HG02840 (cell line): Measurements from ENCODE around the gene IFITM2.
"Not testable (repeated sequence)": the region's sequence is repeated elsewhere in the genome, so short reads cannot be mapped to it uniquely, and the experiment has no call there.

Source experiments
- ATAC-seq: cut with Tn5 transposase; IDR thresholded peaks from one replicate; pipeline ENCODE4 v1.9.1; 2021; ENCODE audit warnings: mild to moderate bottlenecking, moderate library complexity, moderate number of reproducible peaks; ENCODE audit not compliant: unreplicated experiment, low FRiP score

IFITM2 gene

DNA sequence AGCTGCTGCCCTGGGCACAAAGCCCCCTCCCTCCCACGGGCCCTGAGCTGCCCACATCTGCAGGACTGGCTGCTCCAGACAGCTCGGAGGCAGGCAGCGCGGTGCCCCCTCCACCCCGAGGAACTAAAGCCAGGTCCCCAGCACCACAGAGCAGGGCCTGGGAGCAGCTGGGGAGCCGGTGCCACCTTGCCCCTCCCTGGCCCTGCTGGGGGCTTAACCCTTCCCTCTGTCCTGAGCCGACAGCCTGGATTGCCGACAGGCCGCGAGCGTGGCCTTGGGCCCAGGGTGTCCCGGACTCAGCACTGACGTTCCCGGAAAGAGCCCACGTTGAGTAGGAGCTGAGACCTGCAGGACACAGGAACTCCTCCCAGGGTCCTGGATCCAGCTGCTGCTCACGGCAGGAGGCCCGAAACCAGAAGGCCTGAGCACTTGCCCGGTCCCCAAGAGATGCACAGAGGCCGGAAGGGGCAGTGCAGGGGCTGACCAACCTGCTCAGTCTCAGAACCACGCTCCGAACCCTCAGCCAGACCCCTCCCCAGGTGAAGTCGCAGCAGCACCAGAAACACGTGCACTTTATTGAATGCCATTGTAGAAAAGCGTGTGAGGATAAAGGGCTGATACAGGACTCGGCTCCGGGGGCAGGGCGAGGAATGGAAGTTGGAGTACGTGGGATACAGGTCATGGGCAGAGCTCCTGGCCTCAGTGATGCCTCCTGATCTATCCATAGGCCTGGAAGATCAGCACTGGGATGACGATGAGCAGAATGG lies 11.7 kb downstream of the IFITM2 start:
- not testable (repeated sequence) for ATAC-seq

DNA sequence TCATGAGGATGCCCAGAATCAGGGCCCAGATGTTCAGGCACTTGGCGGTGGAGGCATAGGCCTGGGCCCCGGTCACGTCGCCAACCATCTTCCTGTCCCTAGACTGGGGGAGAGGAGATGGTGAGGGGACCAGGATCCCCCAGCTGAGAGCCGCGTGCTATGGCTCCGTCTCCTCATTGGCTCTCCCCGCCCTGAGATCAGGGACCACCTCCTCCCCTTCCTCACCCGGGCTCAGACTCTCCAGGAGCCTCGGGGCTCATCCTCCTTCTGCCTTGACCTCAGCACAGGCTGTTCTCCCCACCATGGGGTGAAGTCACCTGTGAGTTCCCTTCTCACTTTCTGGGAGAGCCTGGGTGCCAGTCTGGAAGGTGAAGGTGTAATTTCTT lies 12.3 kb downstream of the IFITM2 start:
- ATAC-seq: not testable (repeated sequence)

DNA sequence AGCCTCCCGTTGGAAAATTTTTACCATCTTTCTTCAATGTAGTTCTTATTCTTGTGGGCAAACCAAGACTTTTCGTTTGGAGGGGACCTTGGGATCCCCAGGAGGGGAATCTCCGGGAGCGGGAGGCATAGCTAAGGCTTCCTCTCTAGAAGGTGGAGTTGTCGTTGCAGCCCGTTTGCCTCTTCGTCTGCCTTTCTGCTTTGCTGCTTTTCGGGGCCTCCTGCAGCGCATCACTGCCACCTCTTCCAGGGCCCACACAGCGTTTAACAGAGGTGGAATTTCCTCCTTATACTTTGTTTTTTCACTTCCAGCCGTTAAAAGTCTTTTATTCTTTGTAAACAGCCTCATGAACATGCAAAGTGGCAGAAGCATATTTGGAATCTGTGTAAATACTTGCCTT lies 16.5 kb downstream of the IFITM2 start:
- no peak for ATAC-seq

DNA sequence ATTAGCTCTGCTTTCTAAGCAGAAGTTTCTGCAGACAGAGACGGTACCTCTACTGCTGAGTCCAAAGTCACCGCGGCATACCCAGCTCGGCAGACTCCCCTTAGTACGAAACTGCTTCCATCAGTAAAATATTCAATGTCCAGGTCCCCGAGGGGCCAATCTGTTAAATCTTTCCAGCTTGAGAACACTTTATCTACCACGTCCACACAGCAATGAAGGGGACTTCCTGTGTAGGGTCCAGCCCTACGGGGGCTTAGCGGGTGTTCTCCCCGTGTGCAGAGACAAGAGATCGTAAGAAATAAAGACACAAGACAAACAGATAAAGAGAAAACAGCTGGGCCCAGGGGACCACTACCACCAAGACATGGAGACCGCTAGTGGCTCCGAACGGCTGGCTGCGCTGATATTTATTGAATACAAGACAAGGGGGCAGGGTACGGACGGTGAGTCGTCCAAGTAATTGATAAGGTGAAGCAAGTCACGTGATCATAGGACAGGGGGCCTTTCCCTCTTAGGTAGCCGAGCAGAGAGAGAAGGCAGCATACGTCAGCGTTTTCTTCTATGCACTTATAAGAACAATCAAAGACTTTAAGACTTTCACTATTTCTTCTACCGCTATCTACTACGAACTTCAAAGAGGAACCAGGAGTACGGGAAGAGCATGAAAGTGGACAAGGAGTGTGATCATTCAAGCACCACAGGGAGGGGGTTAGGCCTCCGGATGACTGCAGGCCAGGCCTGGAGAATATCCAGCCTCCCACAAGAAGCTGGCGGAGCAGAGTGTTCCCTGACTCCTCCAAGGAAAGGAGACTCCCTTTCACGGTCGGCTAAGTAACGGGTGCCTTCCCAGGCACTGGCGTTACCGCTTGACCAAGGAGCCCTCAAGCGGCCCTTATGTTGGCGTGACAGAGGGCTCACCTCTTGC lies 17.2 kb downstream of the IFITM2 start:
- not testable (repeated sequence) for ATAC-seq

DNA sequence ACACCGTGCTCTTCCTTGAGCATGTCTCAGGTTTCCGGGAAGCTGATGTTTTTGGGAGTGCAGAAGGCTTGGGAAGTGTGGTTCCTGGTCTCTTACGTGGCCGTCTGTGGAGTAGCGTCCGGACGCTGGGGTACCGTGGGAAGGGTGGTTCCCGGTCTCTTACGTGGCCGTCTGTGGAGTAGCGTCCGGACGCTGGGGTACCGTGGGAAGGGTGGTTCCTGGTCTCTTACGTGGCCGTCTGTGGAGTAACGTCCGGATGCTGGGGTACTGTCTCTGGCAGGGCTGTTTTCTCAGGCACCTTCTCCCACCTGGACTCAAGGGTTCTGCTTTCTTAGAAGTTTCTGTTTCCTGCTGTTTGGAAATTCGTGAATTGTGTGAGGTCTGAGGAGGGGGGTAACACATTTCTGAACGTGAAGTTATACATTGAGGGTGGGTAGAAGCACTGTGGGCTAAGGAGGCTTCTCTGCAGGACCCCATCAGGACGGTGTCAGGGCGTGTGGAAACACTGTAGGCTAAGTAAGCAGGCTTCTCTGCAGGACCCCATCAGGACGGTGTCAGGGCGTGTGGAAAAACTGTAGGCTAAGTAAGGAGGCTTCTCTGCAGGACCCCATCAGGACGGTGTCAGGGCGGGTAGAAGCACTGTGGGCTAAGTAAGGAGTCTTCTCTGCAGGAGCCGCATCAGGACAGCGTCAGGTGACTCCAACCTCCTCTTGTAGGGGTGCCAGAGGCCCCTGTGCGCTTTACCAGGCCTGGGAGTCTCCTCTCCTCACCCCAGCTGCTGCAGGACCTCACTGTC lies 18.4 kb downstream of the IFITM2 start:
- ATAC-seq: no peak

DNA sequence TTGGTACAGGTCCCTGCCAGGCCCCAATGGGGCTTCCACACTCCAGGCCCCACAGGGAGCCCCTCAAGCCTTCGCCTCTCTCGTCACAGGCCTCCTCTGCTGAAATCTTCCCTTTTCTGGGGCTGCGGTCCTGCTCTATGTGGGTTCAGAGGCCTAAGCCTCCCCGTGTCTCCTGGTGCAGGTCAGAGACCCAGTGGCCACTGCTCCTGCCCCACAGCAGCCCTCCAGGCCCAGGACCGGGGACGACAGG lies 18.9 kb downstream of the IFITM2 start:
- ATAC-seq: no peak

DNA sequence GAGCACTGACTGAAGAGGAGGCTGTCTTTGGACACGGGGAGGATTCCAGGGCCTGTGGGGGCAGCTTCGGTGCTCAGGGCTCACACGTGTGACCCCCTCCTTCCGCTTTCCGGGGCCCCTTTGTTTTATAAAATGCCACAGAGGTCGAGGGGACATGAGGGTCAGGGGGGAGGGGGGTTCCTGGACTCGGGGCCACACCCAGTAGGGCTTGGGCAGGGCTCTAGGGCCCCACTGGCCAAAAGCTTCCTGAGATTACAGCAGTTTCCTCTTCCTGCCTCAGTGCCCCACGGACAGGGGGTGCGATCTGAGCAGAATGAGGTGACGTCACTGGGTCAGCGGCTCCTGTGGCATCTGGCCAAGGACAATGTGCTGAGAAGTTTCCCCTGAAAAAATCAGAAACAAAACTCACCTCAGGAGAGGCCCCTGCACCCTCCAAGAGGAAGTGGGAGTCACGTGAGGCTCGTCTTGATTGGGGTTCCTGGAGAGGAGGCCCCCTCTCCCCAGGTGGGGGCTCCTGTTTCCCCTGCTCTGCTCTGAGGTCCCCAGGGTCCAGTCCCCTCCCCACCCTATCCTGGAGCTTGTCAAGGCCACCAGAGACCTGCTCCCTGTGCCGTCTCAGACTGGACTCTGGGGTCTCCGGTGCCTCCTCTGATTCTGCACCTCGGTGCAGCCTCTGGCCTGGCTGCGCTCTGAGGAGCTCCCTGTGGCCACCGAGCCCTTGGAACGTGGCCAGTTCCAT lies 19.4 kb downstream of the IFITM2 start:
- peak; percentile 52 for ATAC-seq

DNA sequence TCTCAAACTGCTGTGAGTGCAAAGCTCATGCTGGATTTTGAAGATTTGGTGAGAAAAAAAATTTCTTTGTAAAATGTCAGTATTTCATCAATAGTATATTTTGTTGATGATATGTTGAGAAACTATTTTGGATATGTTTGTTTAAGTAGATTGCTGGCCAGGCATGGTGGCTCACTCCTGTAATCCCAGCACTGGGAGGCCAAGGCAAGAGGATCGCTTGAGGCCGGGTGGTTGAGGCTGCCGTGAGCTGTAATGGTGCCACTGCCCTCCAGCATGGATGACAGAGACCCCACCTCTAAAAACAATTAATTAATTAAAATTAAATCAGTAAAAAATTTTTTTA lies 19.9 kb downstream of the IFITM2 start:
- ATAC-seq: no peak

DNA sequence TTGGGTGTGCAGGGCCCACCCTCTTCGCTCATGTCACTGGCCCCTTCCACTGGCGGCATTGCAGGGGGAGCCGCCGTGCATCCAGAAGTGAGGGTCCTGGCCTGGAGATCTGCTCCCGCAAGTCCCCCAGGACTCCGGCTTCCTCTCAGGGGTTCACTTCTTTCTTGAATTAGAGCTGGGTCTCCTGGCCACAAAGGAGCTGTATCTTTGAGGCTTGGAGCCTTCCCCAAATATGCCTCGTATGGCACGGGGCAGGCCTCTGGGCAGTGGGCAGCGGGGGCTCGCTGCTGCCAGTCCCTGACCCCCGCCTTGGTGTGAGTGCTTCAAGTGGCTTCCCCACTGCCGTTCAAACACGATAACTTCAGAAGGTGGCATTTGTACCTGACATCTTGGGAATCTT lies 20.4 kb downstream of the IFITM2 start:
- no peak for ATAC-seq

DNA sequence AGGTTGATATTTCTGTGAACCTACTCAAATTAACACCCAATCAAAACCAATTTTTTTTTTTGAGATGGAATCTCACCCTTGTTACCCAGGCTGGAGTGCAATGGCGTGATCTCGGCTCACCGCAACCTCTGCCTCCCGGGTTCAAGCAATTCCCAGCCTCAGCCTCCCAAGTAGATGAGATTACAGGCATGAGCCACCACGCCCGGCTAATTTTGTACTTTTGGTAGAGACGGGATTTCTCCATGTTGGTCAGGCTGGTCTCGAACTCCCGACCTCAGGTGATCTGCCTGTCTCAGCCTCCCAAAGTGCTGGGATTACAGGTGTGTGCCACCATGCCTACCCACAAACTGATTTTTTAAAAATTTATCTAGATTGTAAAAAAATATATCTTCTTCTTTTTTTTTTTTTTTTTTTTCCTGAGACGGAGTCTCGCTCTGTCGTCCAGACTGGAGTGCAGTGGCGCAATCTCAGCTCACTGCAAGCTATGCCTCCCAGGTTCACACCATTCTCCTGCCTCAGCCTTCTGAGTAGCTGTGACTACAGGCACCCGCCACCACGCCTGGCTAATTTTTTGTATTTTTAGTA lies 21.0 kb downstream of the IFITM2 start:
- not testable (repeated sequence) for ATAC-seq

DNA sequence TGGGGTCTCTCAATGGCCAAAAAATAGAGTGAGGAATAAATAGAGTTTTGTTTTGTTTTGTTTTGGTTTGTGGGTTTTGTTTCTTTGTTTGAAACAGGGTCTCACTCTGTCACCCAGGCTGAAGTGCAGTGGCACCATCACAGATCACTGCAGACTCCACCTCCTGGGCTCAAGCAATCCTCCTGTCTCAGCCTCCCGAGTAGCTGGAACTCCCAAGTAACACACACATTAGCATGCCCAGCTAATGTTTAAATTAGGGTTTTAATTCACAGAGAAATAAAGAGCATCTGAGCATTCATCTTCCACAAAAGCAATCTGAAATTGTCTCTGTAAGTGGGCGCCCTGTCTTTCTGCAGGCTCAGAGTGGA lies 22.3 kb downstream of the IFITM2 start:
- no peak for ATAC-seq

DNA sequence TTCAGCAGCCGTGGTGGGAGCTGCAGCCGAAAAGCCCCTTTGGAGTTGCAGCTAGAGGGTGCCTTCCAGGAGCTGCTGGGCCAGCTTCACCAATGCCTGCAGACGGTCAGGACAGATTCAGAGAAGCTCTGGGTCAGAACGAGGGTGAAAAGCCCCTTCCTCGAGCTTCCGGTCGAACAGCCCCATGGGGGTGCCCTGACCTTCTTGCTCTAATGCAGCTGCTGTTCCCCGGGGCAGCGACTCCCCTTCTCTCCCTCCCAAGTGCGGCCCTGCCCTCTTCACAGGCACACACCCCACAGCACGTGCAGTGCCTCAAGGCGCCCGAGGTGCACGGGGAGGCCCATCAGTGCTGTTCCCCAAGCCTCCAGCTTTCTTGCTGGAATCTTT lies 22.7 kb downstream of the IFITM2 start:
- ATAC-seq: no peak

DNA sequence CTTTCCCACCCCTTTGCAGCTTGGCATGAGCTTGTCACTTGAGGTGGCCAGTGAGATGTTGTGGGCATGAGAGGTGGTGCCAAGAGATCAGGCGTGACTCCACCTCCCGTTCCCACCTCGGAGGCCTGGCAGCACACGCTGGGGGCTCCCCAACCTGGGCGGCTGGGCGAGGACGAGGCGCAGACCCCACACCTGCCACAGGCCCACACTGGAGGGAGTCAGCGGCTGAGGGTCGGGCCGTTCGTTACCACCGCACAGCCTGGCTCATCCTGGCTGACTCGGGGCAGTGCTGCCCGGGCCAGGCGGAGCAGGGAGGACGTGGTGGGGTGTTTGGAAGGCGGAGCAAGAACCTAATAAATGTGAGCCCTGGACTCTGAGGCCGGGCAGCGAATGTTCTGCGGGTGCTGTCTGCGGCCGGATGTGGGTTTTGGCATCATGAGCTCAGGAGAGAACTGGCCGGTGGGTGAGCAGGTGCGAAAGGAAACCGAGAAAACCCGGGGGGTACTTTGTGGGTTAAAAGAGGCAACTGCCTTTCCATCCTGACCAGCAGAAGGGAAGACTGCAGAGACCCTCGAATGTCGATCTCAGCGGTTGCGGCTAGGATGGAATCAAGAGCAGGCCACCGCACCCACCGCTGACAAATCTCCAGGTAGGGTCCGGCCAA lies 23.2 kb downstream of the IFITM2 start:
- ATAC-seq: no peak

DNA sequence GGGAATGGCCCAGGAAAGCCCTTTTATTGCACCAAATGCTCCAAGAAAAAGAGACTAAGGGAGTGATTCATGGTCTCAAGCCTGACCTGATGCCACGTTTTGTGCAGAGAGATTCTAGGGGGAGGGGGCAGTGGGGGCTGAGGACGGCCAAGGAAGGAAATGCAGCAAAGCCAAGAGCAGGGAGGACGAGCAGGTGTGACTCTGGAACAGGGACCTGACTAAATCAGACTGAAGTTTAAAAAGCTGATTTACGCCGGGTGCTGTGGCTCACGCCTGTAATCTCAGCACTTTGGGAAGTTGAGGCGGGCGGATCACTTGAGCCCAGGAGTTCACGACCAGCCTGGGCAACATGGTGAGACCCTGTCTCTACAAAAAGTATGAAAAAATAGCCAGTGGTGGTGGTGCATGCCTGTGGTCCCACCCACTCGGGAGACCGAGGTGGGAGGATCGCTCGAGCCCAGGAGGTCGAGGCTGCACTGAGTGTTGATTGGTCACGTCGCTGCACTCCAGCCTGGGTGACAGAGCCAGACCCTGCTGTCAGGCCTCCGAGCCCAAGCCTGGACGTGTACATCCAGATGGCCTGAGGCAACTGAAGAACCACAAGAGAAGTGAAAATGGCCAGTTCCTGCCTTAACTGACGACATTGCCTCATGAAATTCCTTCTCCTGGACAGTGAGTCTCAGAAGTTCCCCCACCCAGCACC lies 23.9 kb downstream of the IFITM2 start:
- ATAC-seq: no peak

DNA sequence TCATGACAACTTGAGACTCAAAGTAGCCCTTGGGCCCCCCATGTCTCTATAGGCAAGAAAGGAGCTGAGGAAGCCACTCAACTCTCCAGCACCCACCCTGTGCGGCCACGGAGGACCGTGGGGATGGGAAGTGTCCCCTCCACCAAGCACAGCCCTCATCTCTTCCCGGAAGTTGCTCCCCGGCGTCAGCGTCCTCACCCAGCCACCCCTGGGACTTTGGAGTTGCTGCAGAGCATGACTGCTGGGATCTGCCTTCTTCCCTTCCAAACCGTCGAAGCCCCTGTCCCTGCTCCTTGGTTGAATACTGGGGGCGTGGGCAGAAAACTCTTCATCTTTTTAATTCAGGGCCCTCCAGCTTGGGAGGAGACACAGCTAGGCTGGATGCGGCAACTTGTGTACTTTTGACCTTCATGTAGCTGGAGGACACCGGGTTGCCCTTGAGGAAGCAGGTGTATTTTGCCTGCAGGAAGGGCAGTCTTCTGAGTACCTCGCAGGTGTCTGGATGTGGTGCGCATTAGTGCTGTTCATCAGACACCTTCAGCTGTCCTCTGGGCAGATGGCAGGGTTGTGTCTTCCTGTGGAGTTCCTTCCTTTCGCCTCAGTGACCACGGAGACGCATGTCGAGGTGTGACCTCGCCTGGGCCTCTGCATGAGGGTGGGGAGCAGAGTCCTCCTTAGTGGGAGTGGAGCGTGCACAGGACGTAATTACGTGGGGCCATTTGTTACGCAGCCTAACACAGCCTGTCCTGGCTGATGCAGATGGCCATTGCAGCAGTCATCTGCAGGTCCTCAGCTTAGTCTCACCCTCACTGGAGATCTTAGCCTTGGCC lies 25.2 kb downstream of the IFITM2 start:
- ATAC-seq: no peak

DNA sequence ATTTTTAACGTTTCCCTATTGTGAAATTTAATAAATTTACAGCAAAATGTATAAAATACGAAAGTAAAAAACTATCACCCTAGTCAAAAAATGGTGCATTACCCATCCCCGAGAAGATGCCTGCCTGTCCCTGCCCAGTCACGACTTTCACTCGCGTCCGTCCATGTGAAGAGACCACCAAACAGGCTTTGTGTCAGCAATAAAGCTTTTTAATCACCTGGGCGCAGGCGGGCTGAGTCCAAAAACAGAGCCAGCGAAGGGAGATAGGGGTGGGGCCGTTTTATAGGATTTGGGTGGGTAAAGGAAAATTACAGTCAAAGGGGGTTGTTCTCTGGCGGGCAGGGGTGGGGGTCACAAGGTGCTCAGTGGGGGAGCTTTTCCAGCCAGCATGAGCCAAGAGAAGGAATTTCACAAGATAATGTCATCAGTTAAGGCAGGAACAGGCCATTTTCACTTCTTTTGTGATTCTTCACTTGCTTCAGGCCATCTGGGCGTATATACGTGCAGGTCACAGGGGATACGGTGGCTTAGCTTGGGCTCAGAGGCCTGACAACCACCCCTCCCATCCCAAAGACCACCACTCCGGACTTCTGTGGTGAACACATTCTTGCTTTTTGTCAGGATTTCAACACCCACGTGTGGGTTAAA lies 26.1 kb downstream of the IFITM2 start:
- not testable (repeated sequence) for ATAC-seq

DNA sequence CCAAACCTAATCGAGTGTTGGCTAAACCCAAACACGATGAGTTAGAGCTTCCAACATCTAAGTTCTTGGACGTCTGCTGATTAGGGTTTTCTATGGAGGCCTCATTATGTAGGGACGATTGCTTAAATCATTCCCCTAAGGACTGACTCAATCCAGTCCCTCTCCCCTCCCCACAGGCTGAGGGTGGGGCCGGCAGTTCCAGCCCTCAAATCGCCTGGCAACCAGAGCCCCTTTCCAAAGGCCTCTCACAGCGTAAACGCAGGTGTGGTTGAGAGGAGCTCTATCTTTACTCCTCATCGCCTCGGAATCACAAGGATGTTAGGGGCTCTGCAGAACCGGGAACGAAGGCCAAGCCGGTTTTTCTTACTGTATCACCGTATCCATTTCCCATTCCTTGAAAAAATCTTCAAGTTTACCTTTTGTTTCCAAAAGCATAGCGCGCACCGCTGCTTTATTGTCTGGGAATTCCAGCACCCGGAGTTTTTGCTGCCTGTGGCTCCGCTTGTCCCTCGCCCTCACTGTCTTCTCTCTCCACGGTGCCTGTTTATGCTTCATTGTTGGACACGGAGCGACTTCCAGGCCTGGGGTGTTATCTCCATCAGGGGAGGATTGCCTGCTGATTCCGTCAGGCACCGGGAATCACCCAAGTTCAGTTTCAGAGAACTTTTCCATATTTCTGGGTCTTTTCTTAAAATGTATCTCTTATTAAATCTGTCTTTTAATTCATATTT lies 26.8 kb downstream of the IFITM2 start:
- ATAC-seq: no peak
